Adrenal gland (tissue), 5 donors: ENCODE measurements around the gene APOC3.

Experiments
- POLR2A ChIP-seq, 2 donors: fragments of 450-650 bp; IDR thresholded peaks; one replicate each; pipeline ENCODE4 v1.6.1; 2017; ENCODE audit warnings: antibody characterized with exemption in 2 of 2, mild to moderate bottlenecking in 2 of 2, moderate library complexity in 1 of 2
- TF ChIP-seq, protein P1 (sequence below), 6 experiments: fragments of 450-650 bp in 4 of 6; fragments of 200-600 bp in 2 of 6; sonication (generic) in 1 of 6; IDR thresholded peaks; 1 replicate in 5 of 6; 2 replicates in 1 of 6; pipeline versions ENCODE4 v1.5.1 to v1.8.0; 2016 to 2021; ENCODE audit warnings: antibody characterized with exemption in 6 of 6, mild to moderate bottlenecking in 2 of 6, moderate library complexity in 1 of 6
- donor health status: DM: no; HTN: no; CAD: no.

DNA sequence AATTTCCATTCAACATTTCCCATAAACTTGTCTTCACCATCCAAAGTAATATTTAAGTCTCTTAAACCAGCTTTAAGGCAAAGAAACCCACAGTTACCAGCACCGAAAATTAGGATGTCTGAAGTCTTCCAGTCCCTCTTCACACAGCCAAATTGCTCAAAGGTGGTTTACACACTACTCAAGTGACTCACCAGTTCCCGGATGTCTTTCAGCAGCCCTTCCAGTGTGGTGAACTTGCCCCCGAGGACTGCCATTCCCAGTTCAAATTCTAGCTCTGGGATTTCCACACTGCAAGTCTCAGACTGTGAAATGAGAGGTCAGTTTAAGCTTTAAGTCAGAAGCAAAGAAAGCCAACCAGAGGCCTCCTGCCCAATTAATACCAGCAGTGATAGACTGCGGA, 47.0 kb upstream of the APOC3 start:
- TF ChIP-seq, protein P1, sequence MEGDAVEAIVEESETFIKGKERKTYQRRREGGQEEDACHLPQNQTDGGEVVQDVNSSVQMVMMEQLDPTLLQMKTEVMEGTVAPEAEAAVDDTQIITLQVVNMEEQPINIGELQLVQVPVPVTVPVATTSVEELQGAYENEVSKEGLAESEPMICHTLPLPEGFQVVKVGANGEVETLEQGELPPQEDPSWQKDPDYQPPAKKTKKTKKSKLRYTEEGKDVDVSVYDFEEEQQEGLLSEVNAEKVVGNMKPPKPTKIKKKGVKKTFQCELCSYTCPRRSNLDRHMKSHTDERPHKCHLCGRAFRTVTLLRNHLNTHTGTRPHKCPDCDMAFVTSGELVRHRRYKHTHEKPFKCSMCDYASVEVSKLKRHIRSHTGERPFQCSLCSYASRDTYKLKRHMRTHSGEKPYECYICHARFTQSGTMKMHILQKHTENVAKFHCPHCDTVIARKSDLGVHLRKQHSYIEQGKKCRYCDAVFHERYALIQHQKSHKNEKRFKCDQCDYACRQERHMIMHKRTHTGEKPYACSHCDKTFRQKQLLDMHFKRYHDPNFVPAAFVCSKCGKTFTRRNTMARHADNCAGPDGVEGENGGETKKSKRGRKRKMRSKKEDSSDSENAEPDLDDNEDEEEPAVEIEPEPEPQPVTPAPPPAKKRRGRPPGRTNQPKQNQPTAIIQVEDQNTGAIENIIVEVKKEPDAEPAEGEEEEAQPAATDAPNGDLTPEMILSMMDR (IDR thresholded peaks at IDR 0.05): no peak
- no peak for TF ChIP-seq POLR2A (IDR thresholded peaks at IDR 0.05)
